Measurements from ENCODE around the gene TMEM158. TPM values are rescaled to one million over a fixed set of nuclear protein-coding genes. Genes with fewer than 3 reads are reported as not detected.

Gene TMEM158
- total and polyA plus RNA-seq, 2 of the 8 experiments (the other 6 are each of a cell fraction or from before 2014, with no cell fraction given) = 6.8 to 30.3 TPM

DNA sequence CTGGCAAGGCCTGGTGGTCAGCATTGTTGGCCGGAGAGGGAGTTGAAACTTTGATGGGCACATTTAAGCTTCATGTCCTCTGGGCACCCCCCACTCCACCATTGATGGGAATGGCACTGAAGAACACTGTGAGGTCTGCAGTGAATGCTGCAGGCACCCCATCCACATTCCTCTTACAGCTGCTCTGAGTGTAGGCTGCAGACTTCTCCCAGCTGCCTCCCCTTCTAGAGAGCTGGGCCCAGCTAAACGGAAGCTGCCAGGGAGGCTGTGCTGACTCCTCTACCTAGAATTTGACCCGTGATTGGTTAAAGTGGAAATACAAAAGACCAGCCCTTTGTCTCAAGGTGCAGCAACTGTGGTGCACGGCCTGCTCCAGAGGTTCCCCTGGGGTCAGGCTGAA is 10.6 kb downstream of the TMEM158 start:
- no peak overlapping the region for H3K4ac ChIP-seq (replicated peaks; ENCODE audit: insufficient read length, low read depth, low read length)
- peaks cover 0 to 5% (median 0%) of the 10 kb centered on the region in 4 experiments; a peak in 1 of 7 replicates for H3K4me1 ChIP-seq (replicated peaks in 1 of 4; ENCODE audit: control insufficient read depth in 3 of 4, insufficient read depth in 4 of 4, low read length in 3 of 4)
- no peak overlapping the region for H2AK5ac ChIP-seq (ENCODE audit: low read depth, low read length)
- no peak overlapping the region for H2AFZ ChIP-seq (ENCODE audit: low read length)
- ChIA-PET POLR2A (ENCODE audit: partially characterized antibody) (no interaction called here), CTCF (ENCODE audit: partially characterized antibody) (interaction anchor here (0.6 to 8.0 kb wide), 6 partner anchors 9 to 292 kb away, joined by 3 to 62 read pairs (median 4); no protein-coding TSS in a partner anchor)
- WGBS, 2 experiments (ENCODE audit: extremely low coverage in 1 of 2, insufficient coverage in 1 of 2, insufficient read length in 1 of 2, insufficient replicate concordance in 2 of 2, low coverage in 1 of 2, low lambda C conversion rate in 2 of 2, missing lambda C conversion rate in 1 of 2) = 91% methylated on average over 4 of the region's 4 CpGs; no CpG with 5 or more reads in 1 of the 2 experiments
- H2BK20ac ChIP-seq (ENCODE audit: low read length) = 0 out of 2 replicates have a peak overlapping the region, but pooled peaks have one; percentile 21
- H3K27ac ChIP-seq (ENCODE audit: low read depth, low read length) = no peak overlapping the region
- H3K79me2 ChIP-seq (ENCODE audit: control insufficient read depth in 1 of 2, insufficient read depth in 2 of 2, low read length in 2 of 2) = no peaks in the 10 kb centered on the region
- no peak overlapping the region for H2BK5ac ChIP-seq (ENCODE audit: low read depth, low read length)
- H2BK15ac ChIP-seq (ENCODE audit: low read length) = no peak overlapping the region
- no peak overlapping the region for H4K8ac ChIP-seq (ENCODE audit: extremely low read depth, insufficient read depth, low read length)
- H3K23ac ChIP-seq (ENCODE audit: insufficient read length) = no peak overlapping the region
- no peak overlapping the region for H3K56ac ChIP-seq (replicated peaks; ENCODE audit: insufficient read length, low read depth, low read length)
- DNase-seq (ENCODE audit: low read depth in 1 of 2, low spot score in 2 of 2) = no peak
- no peak overlapping the region for H3K9ac ChIP-seq (replicated peaks in 1 of 4; ENCODE audit: extremely low read depth in 1 of 4, low read depth in 3 of 4, low read length in 3 of 4)
- no peaks in the 10 kb centered on the region for H3K79me1 ChIP-seq (ENCODE audit: low read depth, low read length)
- H3K23me2 ChIP-seq (ENCODE audit: low read depth, low read length) = no peaks in the 10 kb centered on the region
- no peaks in the 10 kb centered on the region for H4K20me1 ChIP-seq (replicated peaks in 1 of 2; ENCODE audit: control insufficient read depth in 1 of 2, insufficient read depth in 2 of 2, low read length in 2 of 2)
- no peak overlapping the region for H3K18ac ChIP-seq (ENCODE audit: extremely low read depth, low read length)
- H3K4me2 ChIP-seq (ENCODE audit: insufficient read depth in 1 of 2, low read depth in 2 of 2, low read length in 2 of 2) = no peak overlapping the region
- H4K91ac ChIP-seq (replicated peaks; ENCODE audit: insufficient read length, low read length) = no peak overlapping the region
- no peaks in the 10 kb centered on the region for H3K9me3 ChIP-seq (ENCODE audit: insufficient read depth in 2 of 2, low read depth in 1 of 2, low read length in 1 of 2)
- no peak overlapping the region for H4K5ac ChIP-seq (ENCODE audit: insufficient read length, low read depth, low read length)
- no peak overlapping the region for H2BK12ac ChIP-seq (ENCODE audit: low read depth, low read length)
- no peak overlapping the region for H3K4me3 ChIP-seq (ENCODE audit: extremely low read depth in 1 of 4, insufficient read depth in 2 of 4, low read depth in 3 of 4, low read length in 4 of 4)
- no peak overlapping the region for H3K14ac ChIP-seq (ENCODE audit: insufficient read length)
- no peak for FAIRE-seq
- H3K36me3 ChIP-seq (ENCODE audit: control insufficient read depth in 2 of 4, insufficient read depth in 4 of 4, low read length in 3 of 4) = no peaks in the 10 kb centered on the region
- H2BK120ac ChIP-seq (replicated peaks; ENCODE audit: low read depth, low read length) = no peak overlapping the region
- H3K27me3 ChIP-seq (replicated peaks in 1 of 4; ENCODE audit: control insufficient read depth in 3 of 4, extremely low read depth in 1 of 4, insufficient read depth in 3 of 4, low read length in 3 of 4) = no peaks in the 10 kb centered on the region
- TF ChIP-seq CREB1 (IDR thresholded peaks at IDR 0.05) (no peak), POU5F1 (IDR thresholded peaks at IDR 0.05; ENCODE audit: low read depth, low read length) (no peak), POLR2AphosphoS5 (IDR thresholded peaks at IDR 0.05; ENCODE audit: low read depth, low read length) (no peak), SP4 (IDR thresholded peaks at IDR 0.05; ENCODE audit: low read length) (no peak), PHF8 (conservative IDR thresholded peaks at IDR 0.05; ENCODE audit: low read depth, low read length) (no peak), SRF (IDR thresholded peaks at IDR 0.05; ENCODE audit: low read depth, low read length) (no peak), HDAC2 (IDR thresholded peaks at IDR 0.05; ENCODE audit: borderline replicate concordance in 1 of 2, low read depth in 2 of 2, low read length in 2 of 2) (no peak), MAFK (IDR thresholded peaks at IDR 0.05; ENCODE audit: low read depth, low read length) (no peak), SIX5 (IDR thresholded peaks at IDR 0.05; ENCODE audit: low read depth, low read length) (no peak), POLR2A (IDR thresholded peaks at IDR 0.05; ENCODE audit: control extremely low read depth in 1 of 2, low read depth in 2 of 2, low read length in 2 of 2) (no peak), SP1 (IDR thresholded peaks at IDR 0.05; ENCODE audit: low read depth, low read length) (no peak), FOSL1 (IDR thresholded peaks at IDR 0.05; ENCODE audit: insufficient read depth, low read depth, low read length) (no peak), NANOG (IDR thresholded peaks at IDR 0.05; ENCODE audit: insufficient read depth, low read depth, low read length, poor library complexity, severe bottlenecking) (no peak)
- TF ChIP-seq, protein P1, sequence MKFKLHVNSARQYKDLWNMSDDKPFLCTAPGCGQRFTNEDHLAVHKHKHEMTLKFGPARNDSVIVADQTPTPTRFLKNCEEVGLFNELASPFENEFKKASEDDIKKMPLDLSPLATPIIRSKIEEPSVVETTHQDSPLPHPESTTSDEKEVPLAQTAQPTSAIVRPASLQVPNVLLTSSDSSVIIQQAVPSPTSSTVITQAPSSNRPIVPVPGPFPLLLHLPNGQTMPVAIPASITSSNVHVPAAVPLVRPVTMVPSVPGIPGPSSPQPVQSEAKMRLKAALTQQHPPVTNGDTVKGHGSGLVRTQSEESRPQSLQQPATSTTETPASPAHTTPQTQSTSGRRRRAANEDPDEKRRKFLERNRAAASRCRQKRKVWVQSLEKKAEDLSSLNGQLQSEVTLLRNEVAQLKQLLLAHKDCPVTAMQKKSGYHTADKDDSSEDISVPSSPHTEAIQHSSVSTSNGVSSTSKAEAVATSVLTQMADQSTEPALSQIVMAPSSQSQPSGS (IDR thresholded peaks at IDR 0.05; ENCODE audit: low read length) = no peak

Measured in H1 (cell line).